ENCODE measurements around the gene DACT2. TPM values are rescaled to one million over a fixed set of nuclear protein-coding genes. Genes with fewer than 3 reads are reported as not detected.
A peak's percentile ranks its signal among the peaks of the same experiment; 100 is the strongest.

DACT2 gene
- total and polyA plus RNA-seq, 9 of the 15 experiments (the other 6 are each of a cell fraction or from before 2014, with no cell fraction given) = not detected

DNA sequence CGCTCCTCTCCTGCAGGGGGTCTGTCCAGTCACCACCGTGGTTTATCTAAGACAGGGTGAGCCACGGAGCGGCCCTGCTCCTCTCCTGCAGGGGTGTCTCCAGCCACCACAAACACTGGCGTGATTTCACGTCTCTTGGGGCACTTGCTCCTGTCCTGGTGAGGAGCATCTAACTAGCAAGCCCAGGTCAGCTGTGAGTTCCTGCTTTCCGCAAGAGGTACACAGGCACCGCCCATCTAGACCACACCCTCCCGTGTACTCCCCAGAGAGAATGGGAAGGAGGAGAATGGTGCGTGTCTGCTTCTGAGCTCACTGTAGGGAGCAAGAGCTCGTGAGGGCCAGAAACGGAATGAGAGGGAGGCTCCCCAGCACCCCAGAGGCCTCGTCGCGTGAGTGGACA, 40.7 kb downstream of the DACT2 start:
- peaks cover 75 to 98% of the 10 kb centered on the region in 2 experiments for H3K27me3 ChIP-seq (ENCODE audit: control insufficient read depth in 2 of 2, insufficient read depth in 2 of 2, low read length in 2 of 2)
- no TSS peak for BruUV-seq (replicated peaks)
- H3K79me2 ChIP-seq (ENCODE audit: control insufficient read depth, insufficient read depth, low read length) = no peaks in the 10 kb centered on the region
- WGBS (ENCODE audit: insufficient coverage, low coverage, missing lambda C conversion rate) = 0% methylated on average over 15 of the region's 15 CpGs
- no peak overlapping the region for H3K27ac ChIP-seq (ENCODE audit: extremely low read depth, low read depth, low read length)
- in situ Hi-C loops (cut with MboI) (no loop called here), intact Hi-C loops (cut with micrococcal nuclease) (no loop called here)
- peaks cover 0 to 7% of the 10 kb centered on the region in 2 experiments; a peak in 1 of 5 replicates for H3K4me1 ChIP-seq (replicated peaks in 1 of 2; ENCODE audit: control insufficient read depth in 2 of 2, insufficient read depth in 2 of 2, low read length in 2 of 2)
- CTCF ChIA-PET (ENCODE audit: low intra/inter-chr PET ratio) = no interaction called here
- FAIRE-seq = no peak
- peaks cover 8% of the 10 kb centered on the region for H4K20me1 ChIP-seq (replicated peaks; ENCODE audit: control insufficient read depth, insufficient read depth, low read length)
- no peak for DNase-seq (ENCODE audit: extremely low read depth in 1 of 4, low spot score in 3 of 4)
- H2AFZ ChIP-seq (ENCODE audit: low read depth, low read length) = no peak overlapping the region
- no peak overlapping the region for H3K4me2 ChIP-seq (ENCODE audit: insufficient read depth, low read length)
- H3K9me1 ChIP-seq (ENCODE audit: control insufficient read depth, insufficient read depth, low read length) = no peaks in the 10 kb centered on the region
- POLR2A ChIA-PET = no interaction called here
- H3K9ac ChIP-seq (ENCODE audit: insufficient read depth in 1 of 2, low read depth in 2 of 2, low read length in 2 of 2) = no peak overlapping the region
- H3K9me3 ChIP-seq (replicated peaks; ENCODE audit: control insufficient read depth, insufficient read depth, low read depth, low read length) = no peaks in the 10 kb centered on the region
- TF ChIP-seq, protein P1, sequence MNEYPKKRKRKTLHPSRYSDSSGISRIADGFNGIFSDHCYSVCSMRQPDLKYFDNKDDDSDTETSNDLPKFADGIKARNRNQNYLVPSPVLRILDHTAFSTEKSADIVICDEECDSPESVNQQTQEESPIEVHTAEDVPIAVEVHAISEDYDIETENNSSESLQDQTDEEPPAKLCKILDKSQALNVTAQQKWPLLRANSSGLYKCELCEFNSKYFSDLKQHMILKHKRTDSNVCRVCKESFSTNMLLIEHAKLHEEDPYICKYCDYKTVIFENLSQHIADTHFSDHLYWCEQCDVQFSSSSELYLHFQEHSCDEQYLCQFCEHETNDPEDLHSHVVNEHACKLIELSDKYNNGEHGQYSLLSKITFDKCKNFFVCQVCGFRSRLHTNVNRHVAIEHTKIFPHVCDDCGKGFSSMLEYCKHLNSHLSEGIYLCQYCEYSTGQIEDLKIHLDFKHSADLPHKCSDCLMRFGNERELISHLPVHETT (CRISPR knock-in tag; conservative IDR thresholded peaks at IDR 0.05 in 1 of 2, IDR thresholded peaks at IDR 0.05 in 1 of 2) = no peak
- no peak for TF ChIP-seq POLR2G (IDR thresholded peaks at IDR 0.05; ENCODE audit: low read depth, low read length)
- TF ChIP-seq CBX1 (IDR thresholded peaks at IDR 0.05; ENCODE audit: low read depth) = no peak
- TF ChIP-seq ZNF217 (CRISPR knock-in tag; IDR thresholded peaks at IDR 0.05) = no peak
- TF ChIP-seq RBM39 (optimal IDR thresholded peaks at IDR 0.05; ENCODE audit: low read depth, low read length) = no peak
- TF ChIP-seq, protein P2, sequence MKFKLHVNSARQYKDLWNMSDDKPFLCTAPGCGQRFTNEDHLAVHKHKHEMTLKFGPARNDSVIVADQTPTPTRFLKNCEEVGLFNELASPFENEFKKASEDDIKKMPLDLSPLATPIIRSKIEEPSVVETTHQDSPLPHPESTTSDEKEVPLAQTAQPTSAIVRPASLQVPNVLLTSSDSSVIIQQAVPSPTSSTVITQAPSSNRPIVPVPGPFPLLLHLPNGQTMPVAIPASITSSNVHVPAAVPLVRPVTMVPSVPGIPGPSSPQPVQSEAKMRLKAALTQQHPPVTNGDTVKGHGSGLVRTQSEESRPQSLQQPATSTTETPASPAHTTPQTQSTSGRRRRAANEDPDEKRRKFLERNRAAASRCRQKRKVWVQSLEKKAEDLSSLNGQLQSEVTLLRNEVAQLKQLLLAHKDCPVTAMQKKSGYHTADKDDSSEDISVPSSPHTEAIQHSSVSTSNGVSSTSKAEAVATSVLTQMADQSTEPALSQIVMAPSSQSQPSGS (CRISPR knock-in tag; IDR thresholded peaks at IDR 0.05) = no peak
- 0 out of 3 replicates have a peak, but pooled peaks have one; percentile 17 for ATAC-seq
- no peak overlapping the region for H3K4me3 ChIP-seq
- H3K36me3 ChIP-seq (ENCODE audit: control insufficient read depth, insufficient read depth, low read length) = no peaks in the 10 kb centered on the region
